IPS-20b (cell line): ENCODE results near the gene TFDP1.

Experiments
- H3K27ac ChIP-seq: one replicate; pipeline ENCODE4 v1.5.1; 2013; ENCODE audit warnings: low read length
- H3K27me3 ChIP-seq: 2 replicates; pipeline ENCODE4 v1.6.1; 2013; ENCODE audit warnings: mild to moderate bottlenecking, low read length, inconsistent platforms; ENCODE audit not compliant: insufficient read depth
- H3K36me3 ChIP-seq: 2 replicates; pipeline ENCODE4 v1.6.1; 2013; ENCODE audit warnings: low read depth, mild to moderate bottlenecking, inconsistent platforms, low read length, moderate library complexity; ENCODE audit not compliant: insufficient read depth
- H3K4me1 ChIP-seq: 2 replicates; pipeline ENCODE4 v1.6.1; 2013; ENCODE audit warnings: mild to moderate bottlenecking, control low read depth, inconsistent platforms, low read length, moderate library complexity; ENCODE audit not compliant: insufficient read depth
- H3K4me3 ChIP-seq: 2 replicates; pipeline ENCODE4 v1.5.1; 2013; ENCODE audit warnings: mild to moderate bottlenecking, low read length, inconsistent platforms
- H3K9ac ChIP-seq: 2 replicates; pipeline ENCODE4 v1.6.1; 2013; ENCODE audit warnings: low read depth, mild to moderate bottlenecking, inconsistent platforms, low read length, moderate library complexity
- H3K9me3 ChIP-seq: 2 replicates; pipeline ENCODE4 v1.6.1; 2013; ENCODE audit warnings: mild to moderate bottlenecking, low read depth, low read length, inconsistent platforms; ENCODE audit not compliant: insufficient read depth

Gene TFDP1

DNA sequence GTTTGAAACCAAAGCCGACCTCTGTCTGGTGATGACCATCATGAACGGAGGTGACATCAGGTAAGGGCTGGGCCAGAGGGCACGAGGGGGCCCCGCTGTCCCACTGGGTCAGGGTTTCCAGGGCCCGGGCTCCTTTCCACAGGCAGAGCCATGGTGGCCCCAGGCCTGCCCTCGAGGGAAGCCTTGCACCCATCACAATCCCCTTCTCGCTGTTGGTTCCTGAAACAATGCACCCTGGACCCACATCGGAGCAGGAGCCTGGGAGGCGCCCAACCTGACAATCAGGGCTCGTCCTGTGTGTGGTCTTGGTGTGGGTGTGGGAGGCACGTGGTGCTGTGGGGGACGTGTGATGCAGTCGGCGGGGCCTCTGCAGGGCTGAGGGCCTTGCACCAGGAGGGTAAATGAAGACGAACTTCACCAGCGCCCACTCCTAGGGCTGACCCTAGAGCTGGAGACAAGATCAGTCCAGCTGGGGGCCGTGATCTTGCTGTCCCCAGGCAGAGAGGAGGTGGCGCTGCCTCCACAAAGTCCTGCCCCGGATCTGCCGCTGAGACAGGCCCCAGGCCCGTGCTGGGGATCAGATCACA lies 85.3 kb downstream of the TFDP1 start:
- Histone ChIP-seq H3K9ac (no peak overlapping the region), H3K36me3 (no peaks in the 10 kb centered on the region), H3K9me3 (no peaks in the 10 kb centered on the region), H3K27ac (no peak overlapping the region), H3K27me3 (no peaks in the 10 kb centered on the region), H3K4me3 (no peak overlapping the region), H3K4me1 (no peaks in the 10 kb centered on the region)

DNA sequence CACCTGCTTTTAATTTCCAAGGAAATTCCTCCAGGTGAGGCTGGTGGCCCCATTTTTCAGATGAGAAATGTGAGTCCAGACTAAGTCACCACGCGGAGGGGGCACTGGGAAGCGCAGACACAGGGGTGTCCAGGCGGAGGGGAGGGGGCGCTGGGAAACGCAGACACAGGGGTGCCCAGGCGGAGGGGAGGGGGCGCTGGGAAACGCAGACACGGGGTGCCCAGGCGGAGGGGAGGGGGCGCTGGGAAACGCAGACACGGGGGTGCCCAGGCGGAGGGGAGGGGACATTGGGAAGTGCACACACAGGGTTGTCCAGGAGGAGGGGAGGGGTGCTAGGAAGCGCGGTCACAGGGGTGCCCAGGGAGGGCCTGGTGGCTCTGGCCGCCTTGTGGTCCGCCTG lies 86.0 kb downstream of the TFDP1 start:
- no peak overlapping the region for H3K9ac ChIP-seq
- no peaks in the 10 kb centered on the region for H3K9me3 ChIP-seq
- H3K36me3 ChIP-seq = no peaks in the 10 kb centered on the region
- H3K27ac ChIP-seq = no peak overlapping the region
- H3K27me3 ChIP-seq = no peaks in the 10 kb centered on the region
- no peaks in the 10 kb centered on the region for H3K4me1 ChIP-seq
- H3K4me3 ChIP-seq = no peak overlapping the region

DNA sequence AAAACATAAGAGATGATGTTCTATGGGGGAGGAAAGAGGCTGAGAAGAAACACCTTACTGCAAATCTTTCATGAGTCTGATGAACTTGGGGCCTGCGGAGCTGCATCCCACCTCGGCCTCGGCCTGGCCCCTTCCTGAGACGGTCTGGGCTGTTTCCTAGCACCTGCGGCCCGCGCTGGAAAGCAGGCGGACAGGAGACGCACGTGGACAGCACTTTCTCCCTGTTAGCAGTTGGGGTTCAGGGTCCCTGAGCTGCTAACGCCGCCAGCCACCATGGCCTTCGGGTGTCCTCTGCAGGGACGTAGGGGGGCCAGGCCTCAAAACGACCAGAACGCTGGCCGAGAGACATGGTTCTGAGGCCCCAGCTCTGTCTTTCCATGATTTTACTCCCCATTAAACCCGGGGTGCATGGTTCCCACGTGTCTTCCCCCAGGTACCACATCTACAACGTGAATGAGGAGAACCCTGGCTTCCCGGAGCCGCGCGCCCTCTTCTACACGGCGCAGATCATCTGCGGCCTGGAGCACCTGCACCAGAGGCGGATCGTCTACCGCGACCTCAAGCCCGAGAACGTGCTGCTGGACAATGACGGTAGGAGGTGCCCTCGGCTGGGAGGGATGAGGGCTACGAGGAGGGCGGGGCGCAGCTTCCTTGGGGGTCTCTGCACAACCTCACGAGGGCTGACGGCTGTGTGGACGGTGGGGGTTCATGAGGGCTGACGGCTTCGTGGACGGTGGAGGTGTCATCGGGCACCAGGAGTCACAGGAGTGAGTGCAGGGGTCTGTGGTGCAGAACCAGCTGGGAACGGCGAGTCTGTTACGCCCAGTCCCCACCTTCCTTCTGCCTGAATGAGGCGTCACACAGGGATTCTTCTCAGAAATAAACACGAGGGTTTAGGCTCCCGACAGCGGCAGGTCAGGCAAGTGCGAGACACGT lies 86.8 kb downstream of the TFDP1 start:
- H3K36me3 ChIP-seq = no peaks in the 10 kb centered on the region
- H3K4me1 ChIP-seq = no peaks in the 10 kb centered on the region
- no peaks in the 10 kb centered on the region for H3K27me3 ChIP-seq
- H3K9ac ChIP-seq = no peak overlapping the region
- no peak overlapping the region for H3K27ac ChIP-seq
- H3K9me3 ChIP-seq = no peaks in the 10 kb centered on the region
- no peak overlapping the region for H3K4me3 ChIP-seq

DNA sequence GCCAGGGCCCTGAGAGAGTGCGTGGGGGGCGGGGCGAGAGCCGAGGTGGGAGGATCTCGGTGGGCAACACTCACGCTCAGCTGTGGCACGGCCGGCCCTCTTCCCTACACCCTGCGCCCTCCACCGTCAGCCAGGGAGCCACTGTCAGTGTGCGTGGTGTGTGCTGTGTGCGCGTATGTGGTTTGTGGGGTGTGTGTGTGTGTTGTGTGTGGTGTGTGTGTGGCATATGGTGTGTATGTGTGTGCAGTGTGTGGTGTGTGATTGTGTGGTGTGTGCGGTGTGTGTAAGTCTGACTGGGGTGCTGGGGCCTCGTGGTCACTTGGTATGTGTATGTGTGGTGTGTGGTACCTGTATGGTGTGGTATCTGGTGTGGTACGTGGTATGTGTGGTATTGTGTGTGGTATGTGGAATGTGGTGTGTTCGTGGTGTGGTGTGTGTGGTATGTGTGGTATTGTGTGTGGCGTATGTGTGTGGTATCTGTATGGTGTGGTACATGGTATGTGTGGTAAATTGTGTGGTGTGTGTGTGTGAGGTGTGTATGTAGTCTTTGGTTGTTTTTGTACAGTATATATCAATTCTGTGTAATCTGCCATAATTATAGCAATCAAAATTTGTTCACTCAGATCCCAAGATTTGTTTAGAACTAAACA lies 87.6 kb downstream of the TFDP1 start:
- no peaks in the 10 kb centered on the region for H3K27me3 ChIP-seq
- no peaks in the 10 kb centered on the region for H3K4me1 ChIP-seq
- no peak overlapping the region for H3K27ac ChIP-seq
- H3K9ac ChIP-seq = no peak overlapping the region
- no peaks in the 10 kb centered on the region for H3K9me3 ChIP-seq
- H3K4me3 ChIP-seq = no peak overlapping the region
- H3K36me3 ChIP-seq = no peaks in the 10 kb centered on the region
